Stomach smooth muscle (tissue), 2 donors: ENCODE results near the gene HSD17B1.
"Not testable (repeated sequence)": the region's sequence is repeated elsewhere in the genome, so short reads cannot be mapped to it uniquely, and the experiment has no call there.

ENCODE experiments used
- H3K27ac ChIP-seq: one replicate; pipeline ENCODE4 v1.7.0; 2013; ENCODE audit warnings: mild to moderate bottlenecking, low read length, inconsistent platforms
- H3K27me3 ChIP-seq, 2 donors: one replicate each; pipeline ENCODE4 v1.7.0; 2013; ENCODE audit warnings: low read length in 2 of 2; ENCODE audit not compliant: insufficient read depth in 2 of 2, control insufficient read depth in 1 of 2
- H3K36me3 ChIP-seq, 2 donors: one replicate each; pipeline ENCODE4 v1.7.0; 2013; ENCODE audit warnings: low read length in 2 of 2; ENCODE audit not compliant: control insufficient read depth in 2 of 2, insufficient read depth in 2 of 2
- H3K4me1 ChIP-seq: one replicate; pipeline ENCODE4 v1.7.0; 2013; ENCODE audit warnings: low read length; ENCODE audit not compliant: control insufficient read depth, insufficient read depth
- H3K4me3 ChIP-seq, 2 donors: one replicate each; pipeline ENCODE4 v1.7.0; 2013; ENCODE audit warnings: low read length in 2 of 2
- H3K9ac ChIP-seq, 2 donors: one replicate each; pipeline ENCODE4 v1.7.0; 2013; ENCODE audit warnings: low read length in 2 of 2, mild to moderate bottlenecking in 1 of 2
- H3K9me3 ChIP-seq, 2 donors: one replicate each; pipeline ENCODE4 v1.7.0; 2013; ENCODE audit warnings: low read length in 2 of 2; ENCODE audit not compliant: control insufficient read depth in 2 of 2
- donor health status: healthy.
- donor health status: Pancreatic carcinoma.

Gene HSD17B1

GRCh38 chr17:42548070-42548837 lies 4.5 kb upstream of the HSD17B1 start:
- peaks cover 8% of the 10 kb centered on the region for H3K4me1 ChIP-seq
- H3K4me3 ChIP-seq, result peak overlapping the region in 1 of 2 donors; percentile 22
- no peaks in the 10 kb centered on the region for H3K27me3 ChIP-seq
- H3K36me3 ChIP-seq, result peaks cover 0 to 3% of the 10 kb centered on the region in 2 donors
- no peak overlapping the region for H3K27ac ChIP-seq
- H3K9ac ChIP-seq, result no peak overlapping the region
- no peaks in the 10 kb centered on the region for H3K9me3 ChIP-seq

GRCh38 chr17:42548993-42549755 lies 3.5 kb upstream of the HSD17B1 start:
- no peaks in the 10 kb centered on the region for H3K9me3 ChIP-seq
- no peak overlapping the region for H3K4me3 ChIP-seq
- H3K27ac ChIP-seq, result no peak overlapping the region
- no peaks in the 10 kb centered on the region for H3K36me3 ChIP-seq
- H3K4me1 ChIP-seq, result peaks cover 16% of the 10 kb centered on the region
- H3K27me3 ChIP-seq, result no peaks in the 10 kb centered on the region
- H3K9ac ChIP-seq, result no peak overlapping the region

- H3K4me1 ChIP-seq, result peaks cover 21% of the 10 kb centered on the region
Observed at GRCh38 chr17:42553161-42553818, 567 bp downstream of the HSD17B1 start.

GRCh38 chr17:42553866-42554249 lies 1.1 kb downstream of the HSD17B1 start:
- H3K27ac ChIP-seq, result peak overlapping the region; percentile 82
- no peaks in the 10 kb centered on the region for H3K36me3 ChIP-seq
- H3K9ac ChIP-seq, result peak overlapping the region; percentile 98 to 99
- H3K27me3 ChIP-seq, result no peaks in the 10 kb centered on the region
- peaks cover 20% of the 10 kb centered on the region for H3K4me1 ChIP-seq
- no peaks in the 10 kb centered on the region for H3K9me3 ChIP-seq
- peak overlapping the region; percentile 89 to 93 for H3K4me3 ChIP-seq

More at GRCh38 chr17:42553161-42553818, 567 bp downstream of the HSD17B1 start:
- Histone ChIP-seq H3K36me3 (no peaks in the 10 kb centered on the region), H3K9ac (peak overlapping the region in 1 of 2 donors; percentile 99), H3K27me3 (no peaks in the 10 kb centered on the region), H3K4me3 (peak overlapping the region in 1 of 2 donors; percentile 89), H3K9me3 (no peaks in the 10 kb centered on the region), H3K27ac (no peak overlapping the region)

GRCh38 chr17:42554250-42555121 lies 1.8 kb downstream of the HSD17B1 start:
- no peaks in the 10 kb centered on the region for H3K27me3 ChIP-seq
- H3K4me3 ChIP-seq, result peak overlapping the region; percentile 89 to 93
- peaks cover 20% of the 10 kb centered on the region for H3K4me1 ChIP-seq
- H3K36me3 ChIP-seq, result no peaks in the 10 kb centered on the region
- peak overlapping the region; percentile 82 for H3K27ac ChIP-seq
- peak overlapping the region; percentile 98 to 99 for H3K9ac ChIP-seq
- no peaks in the 10 kb centered on the region for H3K9me3 ChIP-seq

- H3K4me1 ChIP-seq, result peaks cover 20% of the 10 kb centered on the region
- peak overlapping the region; percentile 82 for H3K27ac ChIP-seq
- H3K9me3 ChIP-seq, result no peaks in the 10 kb centered on the region
Observed at GRCh38 chr17:42555122-42555622, 2.4 kb downstream of the HSD17B1 start.

GRCh38 chr17:42555961-42556617 lies 3.4 kb downstream of the HSD17B1 start:
- H3K9ac ChIP-seq, H3K36me3 ChIP-seq, H3K27me3 ChIP-seq, H3K9me3 ChIP-seq, H3K4me3 ChIP-seq, H3K27ac ChIP-seq: not testable (repeated sequence)
- H3K4me1 ChIP-seq, result peaks cover 20% of the 10 kb centered on the region

More at GRCh38 chr17:42555122-42555622, 2.4 kb downstream of the HSD17B1 start:
- Histone ChIP-seq H3K27me3 (no peaks in the 10 kb centered on the region), H3K9ac (peak overlapping the region; percentile 98 to 99), H3K36me3 (no peaks in the 10 kb centered on the region), H3K4me3 (peak overlapping the region; percentile 89 to 93)

- no peaks in the 10 kb centered on the region for H3K27me3 ChIP-seq
- no peak overlapping the region for H3K27ac ChIP-seq
- no peaks in the 10 kb centered on the region for H3K36me3 ChIP-seq
- no peak overlapping the region for H3K9ac ChIP-seq
- H3K4me3 ChIP-seq, result no peak overlapping the region
- no peaks in the 10 kb centered on the region for H3K9me3 ChIP-seq
- H3K4me1 ChIP-seq, result peaks cover 34% of the 10 kb centered on the region
Observed at GRCh38 chr17:42559075-42559474, 6.4 kb downstream of the HSD17B1 start.

- peaks cover 32% of the 10 kb centered on the region for H3K4me1 ChIP-seq
- no peaks in the 10 kb centered on the region for H3K9me3 ChIP-seq
- no peak overlapping the region for H3K9ac ChIP-seq
- no peaks in the 10 kb centered on the region for H3K27me3 ChIP-seq
- no peak overlapping the region for H3K4me3 ChIP-seq
- peaks cover 5 to 11% of the 10 kb centered on the region in 2 donors for H3K36me3 ChIP-seq
- no peak overlapping the region for H3K27ac ChIP-seq
Observed at GRCh38 chr17:42560246-42560645, 7.5 kb downstream of the HSD17B1 start.
